ENCODE results near the gene SWAP70. TPM values are rescaled to one million over a fixed set of nuclear protein-coding genes. Genes with fewer than 3 reads are reported as not detected.

The SWAP70 gene
- total RNA-seq, 3 donors from 2014 or later (not counting 1 experiment from before 2014, with no cell fraction given): 11.8 to 14.0 (median 11.9) TPM

GRCh38 chr11:9735919-9736318, 72.0 kb downstream of the SWAP70 start:
- Mint-ChIP-seq H3K27ac (no peak overlapping the region), H3K4me1 (peaks cover 7 to 10% of the 10 kb centered on the region in 2 donors), H3K4me3 (no peak overlapping the region), H3K27me3 (ENCODE audit: low read depth in 2 of 2) (no peaks in the 10 kb centered on the region), H3K9me3 (peaks cover 2 to 13% of the 10 kb centered on the region in 2 donors), H3K36me3 (peaks cover 28% of the 10 kb centered on the region)
- no CpG with 5 or more reads among the region's 2 CpGs for WGBS (ENCODE audit: insufficient coverage)
- H3K27ac ChIP-seq (ENCODE audit: low read length): no peak overlapping the region
- no peaks in the 10 kb centered on the region for H3K27me3 ChIP-seq (ENCODE audit: control insufficient read depth, insufficient read depth, low read length)
- intact Hi-C loops (cut with micrococcal nuclease): no loop called here
- ATAC-seq (no peak), DNase-seq (no peak)
- no peak overlapping the region for H3K4me3 ChIP-seq (ENCODE audit: low read length)
- H3K4me1 ChIP-seq (ENCODE audit: control insufficient read depth, insufficient read depth, low read length): no peaks in the 10 kb centered on the region
- TF ChIP-seq CTCF (IDR thresholded peaks at IDR 0.05): no peak
- peaks cover 4% of the 10 kb centered on the region for H3K9me3 ChIP-seq (ENCODE audit: control insufficient read depth, insufficient read depth, low read length)
- peaks cover 21% of the 10 kb centered on the region for H3K36me3 ChIP-seq (ENCODE audit: control insufficient read depth, insufficient read depth, low read length)

GRCh38 chr11:9736365-9736764, 72.5 kb downstream of the SWAP70 start:
- no peak overlapping the region for H3K4me3 Mint-ChIP-seq
- H3K27ac Mint-ChIP-seq: no peak overlapping the region
- WGBS (ENCODE audit: insufficient coverage): 98% methylated on average over 2 of the region's 2 CpGs
- peaks cover 4% of the 10 kb centered on the region for H3K9me3 ChIP-seq (ENCODE audit: control insufficient read depth, insufficient read depth, low read length)
- peaks cover 28% of the 10 kb centered on the region for H3K36me3 Mint-ChIP-seq
- no peak overlapping the region for H3K27ac ChIP-seq (ENCODE audit: low read length)
- H3K27me3 ChIP-seq (ENCODE audit: control insufficient read depth, insufficient read depth, low read length): no peaks in the 10 kb centered on the region
- intact Hi-C loops (cut with micrococcal nuclease): no loop called here
- peaks cover 25% of the 10 kb centered on the region for H3K36me3 ChIP-seq (ENCODE audit: control insufficient read depth, insufficient read depth, low read length)
- ATAC-seq (no peak), DNase-seq (no peak)
- peaks cover 2 to 13% of the 10 kb centered on the region in 2 donors for H3K9me3 Mint-ChIP-seq
- peaks cover 7 to 10% of the 10 kb centered on the region in 2 donors for H3K4me1 Mint-ChIP-seq
- no peak for TF ChIP-seq CTCF (IDR thresholded peaks at IDR 0.05)
- H3K4me3 ChIP-seq (ENCODE audit: low read length): no peak overlapping the region
- no peaks in the 10 kb centered on the region for H3K4me1 ChIP-seq (ENCODE audit: control insufficient read depth, insufficient read depth, low read length)
- no peaks in the 10 kb centered on the region for H3K27me3 Mint-ChIP-seq (ENCODE audit: low read depth in 2 of 2)

- no peaks in the 10 kb centered on the region for H3K27me3 Mint-ChIP-seq (ENCODE audit: low read depth in 2 of 2)
- H3K4me1 ChIP-seq (ENCODE audit: control insufficient read depth, insufficient read depth, low read length): no peaks in the 10 kb centered on the region
- H3K36me3 Mint-ChIP-seq: peaks cover 28% of the 10 kb centered on the region
- 41% methylated on average over 3 of the region's 3 CpGs for whole genome bisulfite sequencing (ENCODE audit: insufficient coverage)
- H3K9me3 Mint-ChIP-seq: peaks cover 2 to 13% of the 10 kb centered on the region in 2 donors
- DNase-seq (no peak), ATAC-seq (no peak)
- peak overlapping the region in 1 of 2 donors; percentile 58 for H3K27ac Mint-ChIP-seq
- intact Hi-C loops (cut with micrococcal nuclease): no loop called here
- TF ChIP-seq CTCF (IDR thresholded peaks at IDR 0.05): no peak
- H3K4me3 ChIP-seq (ENCODE audit: low read length): no peak overlapping the region
- no peak overlapping the region for H3K4me3 Mint-ChIP-seq
- peaks cover 7 to 10% of the 10 kb centered on the region in 2 donors for H3K4me1 Mint-ChIP-seq
- no peak overlapping the region for H3K27ac ChIP-seq (ENCODE audit: low read length)
- peaks cover 4% of the 10 kb centered on the region for H3K9me3 ChIP-seq (ENCODE audit: control insufficient read depth, insufficient read depth, low read length)
- H3K36me3 ChIP-seq (ENCODE audit: control insufficient read depth, insufficient read depth, low read length): peaks cover 17% of the 10 kb centered on the region
- H3K27me3 ChIP-seq (ENCODE audit: control insufficient read depth, insufficient read depth, low read length): no peaks in the 10 kb centered on the region
Observed at GRCh38 chr11:9738116-9738515, 74.2 kb downstream of the SWAP70 start.

GRCh38 chr11:9738707-9739106, 74.8 kb downstream of the SWAP70 start:
- H3K4me3 ChIP-seq (ENCODE audit: low read length): no peak overlapping the region
- no peaks in the 10 kb centered on the region for H3K27me3 Mint-ChIP-seq (ENCODE audit: low read depth in 2 of 2)

More at GRCh38 chr11:9738707-9739106, 74.8 kb downstream of the SWAP70 start:
- TF ChIP-seq CTCF (IDR thresholded peaks at IDR 0.05): no peak
- ATAC-seq: no peak
- Mint-ChIP-seq H3K4me1 (peaks cover 7 to 10% of the 10 kb centered on the region in 2 donors), H3K36me3 (peaks cover 28% of the 10 kb centered on the region), H3K4me3 (no peak overlapping the region), H3K9me3 (peaks cover 2 to 13% of the 10 kb centered on the region in 2 donors), H3K27ac (peak overlapping the region; percentile 41 to 58)
- DNase-seq: no peak
- Histone ChIP-seq H3K27me3 (ENCODE audit: control insufficient read depth, insufficient read depth, low read length) (no peaks in the 10 kb centered on the region), H3K4me1 (ENCODE audit: control insufficient read depth, insufficient read depth, low read length) (no peaks in the 10 kb centered on the region), H3K27ac (ENCODE audit: low read length) (no peak overlapping the region), H3K36me3 (ENCODE audit: control insufficient read depth, insufficient read depth, low read length) (peaks cover 17% of the 10 kb centered on the region), H3K9me3 (ENCODE audit: control insufficient read depth, insufficient read depth, low read length) (peaks cover 4% of the 10 kb centered on the region)
- 79% methylated on average over 1 of the region's 1 CpG for WGBS (ENCODE audit: insufficient coverage)
- intact Hi-C loops (cut with micrococcal nuclease): no loop called here

Measured in natural killer cell (primary cell).